ENCODE measurements around the gene LSM14A.
"Not testable (repeated sequence)": the region's sequence is repeated elsewhere in the genome, so short reads cannot be mapped to it uniquely, and the experiment has no call there.

The LSM14A gene

GRCh38 chr19:34244611-34245299 is 72.5 kb downstream of the LSM14A start:
- Mint-ChIP-seq H3K27me3 (ENCODE audit: low read depth, poor library complexity) (peaks cover 6% of the 10 kb centered on the region), H3K4me1 (peaks cover 17% of the 10 kb centered on the region), H3K27ac (peak overlapping the region; percentile 54), H3K36me3 (ENCODE audit: low read depth) (peaks cover 5% of the 10 kb centered on the region), H3K4me3 (no peak overlapping the region), H3K9me3 (no peaks in the 10 kb centered on the region)
- DNase-seq: no peak
- TF ChIP-seq CTCF (IDR thresholded peaks at IDR 0.05): no peak

GRCh38 chr19:34246340-34246739 is 74.0 kb downstream of the LSM14A start:
- Mint-ChIP-seq H3K27ac (no peak overlapping the region), H3K4me1 (peaks cover 17% of the 10 kb centered on the region), H3K4me3 (no peak overlapping the region), H3K9me3 (no peaks in the 10 kb centered on the region), H3K36me3 (ENCODE audit: low read depth) (no peaks in the 10 kb centered on the region), H3K27me3 (ENCODE audit: low read depth, poor library complexity) (peaks cover 6% of the 10 kb centered on the region)
- DNase-seq: no peak
- TF ChIP-seq CTCF (IDR thresholded peaks at IDR 0.05): no peak

GRCh38 chr19:34248941-34249340 is 76.6 kb downstream of the LSM14A start:
- no peaks in the 10 kb centered on the region for H3K36me3 Mint-ChIP-seq (ENCODE audit: low read depth)
- no peak overlapping the region for H3K4me3 Mint-ChIP-seq
- TF ChIP-seq CTCF (IDR thresholded peaks at IDR 0.05): no peak
- peaks cover 16% of the 10 kb centered on the region for H3K4me1 Mint-ChIP-seq
- no peak overlapping the region for H3K27ac Mint-ChIP-seq
- no peaks in the 10 kb centered on the region for H3K9me3 Mint-ChIP-seq
- H3K27me3 Mint-ChIP-seq (ENCODE audit: low read depth, poor library complexity): peaks cover 6% of the 10 kb centered on the region
- no peak for DNase-seq

GRCh38 chr19:34253167-34253566 is 80.9 kb downstream of the LSM14A start:
- H3K4me1 Mint-ChIP-seq: peaks cover 32% of the 10 kb centered on the region
- not testable (repeated sequence) for DNase-seq; H3K36me3 Mint-ChIP-seq (ENCODE audit: low read depth); H3K27me3 Mint-ChIP-seq (ENCODE audit: low read depth, poor library complexity); H3K9me3 Mint-ChIP-seq; H3K27ac Mint-ChIP-seq
- peak overlapping the region; percentile 95 for H3K4me3 Mint-ChIP-seq

- H3K27me3 Mint-ChIP-seq (ENCODE audit: low read depth, poor library complexity); H3K36me3 Mint-ChIP-seq (ENCODE audit: low read depth); H3K9me3 Mint-ChIP-seq; DNase-seq: not testable (repeated sequence)
- peak overlapping the region; percentile 94 for H3K27ac Mint-ChIP-seq
- peaks cover 32% of the 10 kb centered on the region for H3K4me1 Mint-ChIP-seq
- H3K4me3 Mint-ChIP-seq: peak overlapping the region; percentile 95
Observed at GRCh38 chr19:34253681-34254045, 81.4 kb downstream of the LSM14A start.

GRCh38 chr19:34254046-34254697 is 81.9 kb downstream of the LSM14A start, which contains the start of gene GARRE1:
Gene GARRE1, plus strand, starts transcription at chr19:34254554. Its CDS starts 45,920 bp downstream, at chr19:34300474.
- H3K27ac Mint-ChIP-seq: peak within 1 kb of the TSS; percentile 94
- H3K9me3 Mint-ChIP-seq: no peaks in the 10 kb centered on the region
- H3K4me1 Mint-ChIP-seq: peaks cover 34% of the 10 kb centered on the region
- peaks cover 7% of the 10 kb centered on the region for H3K36me3 Mint-ChIP-seq (ENCODE audit: low read depth)
- no peak for TF ChIP-seq CTCF (IDR thresholded peaks at IDR 0.05)
- H3K4me3 Mint-ChIP-seq: peak within 1 kb of the TSS; percentile 95
- H3K27me3 Mint-ChIP-seq (ENCODE audit: low read depth, poor library complexity): no peaks in the 10 kb centered on the region
- peak; percentile 94 for DNase-seq

All from nephron progenitor cell (in vitro differentiated cells).